WTC11 (cell line): Measurements from ENCODE around the gene AIFM2. TPM values are rescaled to one million over a fixed set of nuclear protein-coding genes. Genes with fewer than 3 reads are reported as not detected.

Experiments
- ATAC-seq: fragments of 200-7000 bp; cut with Tn5 transposase; 2 replicates; pipeline ENCODE4 v1.10.0; 2021; ENCODE audit warnings: mild to moderate bottlenecking, moderate library complexity
- CTCF ChIA-PET: fragments of 300-600 bp; sonication (Branson Sonifier 250); formaldehyde crosslinking; loops from one replicate; lab custom pipeline; 2021; ENCODE audit warnings: antibody characterized with exemption; lab: Charles Lee
- POLR2A ChIA-PET: fragments of 350-600 bp; sonication (Branson Sonifier 250); formaldehyde crosslinking; loops from one replicate; lab custom pipeline; 2021; ENCODE audit warnings: antibody characterized with exemption; lab: Charles Lee
- DNase-seq: peaks from one replicate; pipeline ENCODE4 v3.0.0; 2021; ENCODE audit warnings: low spot score
- H3K27ac Mint-ChIP-seq: 2 replicates; pipeline ENCODE4 v1.8.0; 2021; ENCODE audit warnings: mixed read lengths
- H3K27me3 Mint-ChIP-seq: 2 replicates; pipeline ENCODE4 v1.8.0; 2021; ENCODE audit warnings: low read depth, mild to moderate bottlenecking, moderate library complexity, mixed read lengths
- H3K36me3 Mint-ChIP-seq: 2 replicates; pipeline ENCODE4 v1.8.0; 2021; ENCODE audit warnings: mixed read lengths
- H3K4me1 Mint-ChIP-seq: 2 replicates; pipeline ENCODE4 v1.8.0; 2022; ENCODE audit warnings: mixed read lengths
- H3K4me3 Mint-ChIP-seq: 2 replicates; pipeline ENCODE4 v1.8.0; 2021; ENCODE audit warnings: mild to moderate bottlenecking, moderate library complexity, mixed read lengths
- H3K9me3 Mint-ChIP-seq: 2 replicates; pipeline ENCODE4 v1.8.0; 2021; ENCODE audit warnings: mixed read lengths
- EMX1 ChIP-seq: fragments of 250-450 bp; sonication (Bioruptor Pico); IDR thresholded peaks from 2 replicates; pipeline ENCODE4 v1.8.0; 2021; ENCODE audit warnings: mild to moderate bottlenecking
- FOXJ3 ChIP-seq: sonication (generic); formaldehyde crosslinking; IDR thresholded peaks from 2 replicates; pipeline ENCODE4 v1.9.0; 2021; ENCODE audit warnings: missing genetic modification reagents, mild to moderate bottlenecking, borderline replicate concordance
- GABPB1 ChIP-seq: sonication (generic); formaldehyde crosslinking; IDR thresholded peaks from 2 replicates; pipeline ENCODE4 v1.8.1; 2023; ENCODE audit warnings: mild to moderate bottlenecking, missing genetic modification reagents
- JUN ChIP-seq: sonication (generic); formaldehyde crosslinking; IDR thresholded peaks from 2 replicates; pipeline ENCODE4 v1.8.0; 2023; ENCODE audit warnings: mild to moderate bottlenecking, missing genetic modification reagents
- MXD4 ChIP-seq: fragments of 250-450 bp; sonication (Bioruptor Pico); IDR thresholded peaks from 2 replicates; pipeline ENCODE4 v1.8.0; 2021; ENCODE audit warnings: mild to moderate bottlenecking, moderate library complexity, borderline replicate concordance
- NFE2L1 ChIP-seq: sonication (generic); formaldehyde crosslinking; IDR thresholded peaks from 2 replicates; pipeline ENCODE4 v1.8.1; 2023; ENCODE audit warnings: missing genetic modification reagents
- NFYB ChIP-seq: sonication (generic); formaldehyde crosslinking; conservative IDR thresholded peaks from 2 replicates; pipeline ENCODE4 v1.8.0; 2022; ENCODE audit warnings: low read depth, missing genetic modification reagents
- SOX15 ChIP-seq: fragments of 250-450 bp; sonication (Bioruptor Pico); IDR thresholded peaks from 2 replicates; pipeline ENCODE4 v1.9.0; 2021; ENCODE audit warnings: mild to moderate bottlenecking
- SP1 ChIP-seq: sonication (generic); formaldehyde crosslinking; conservative IDR thresholded peaks from 2 replicates; pipeline ENCODE4 v1.8.1; 2022; ENCODE audit warnings: missing genetic modification reagents
- ZNF121 ChIP-seq: sonication (generic); formaldehyde crosslinking; IDR thresholded peaks from 2 replicates; pipeline ENCODE4 v1.8.0; 2023; ENCODE audit warnings: missing genetic modification reagents
- ZNF396 ChIP-seq: fragments of 250-450 bp; sonication (Bioruptor Pico); IDR thresholded peaks from 2 replicates; pipeline ENCODE4 v1.8.0; 2021; ENCODE audit warnings: mild to moderate bottlenecking, moderate library complexity, borderline replicate concordance
- ZNF416 ChIP-seq: fragments of 250-450 bp; sonication (Bioruptor Pico); IDR thresholded peaks from 2 replicates; pipeline ENCODE4 v1.9.0; 2021; ENCODE audit warnings: mild to moderate bottlenecking, inconsistent platforms
- total RNA-seq: library from RNA; stranded (reverse); gene quantifications from 3 replicates; pipeline ENCODE4 v1.2.3, GENCODE V29; 2021
- TF ChIP-seq, protein P1 (sequence below): sonication (generic); formaldehyde crosslinking; IDR thresholded peaks from 2 replicates; pipeline ENCODE4 v1.8.1; 2022; ENCODE audit warnings: mild to moderate bottlenecking, moderate library complexity, missing genetic modification reagents
- TF ChIP-seq, protein P2 (sequence below): sonication (generic); formaldehyde crosslinking; conservative IDR thresholded peaks from 2 replicates; pipeline ENCODE4 v1.8.1; 2023; ENCODE audit warnings: mild to moderate bottlenecking, low read depth, missing genetic modification reagents, moderate library complexity
- TF ChIP-seq, protein P3 (sequence below): sonication (generic); formaldehyde crosslinking; IDR thresholded peaks from 2 replicates; pipeline ENCODE4 v1.8.0; 2023; ENCODE audit warnings: mild to moderate bottlenecking, missing genetic modification reagents
- TF ChIP-seq, protein P4 (sequence below): fragments of 250-450 bp; sonication (Bioruptor Pico); IDR thresholded peaks from 2 replicates; pipeline ENCODE4 v1.8.0; 2021; ENCODE audit warnings: mild to moderate bottlenecking
- TF ChIP-seq, protein P5 (sequence below): sonication (generic); formaldehyde crosslinking; IDR thresholded peaks from 2 replicates; pipeline ENCODE4 v1.8.1; 2023; ENCODE audit warnings: mild to moderate bottlenecking, missing genetic modification reagents

AIFM2 gene
- total RNA-seq, 1 experiment from 2014 or later: 4.4 TPM

DNA sequence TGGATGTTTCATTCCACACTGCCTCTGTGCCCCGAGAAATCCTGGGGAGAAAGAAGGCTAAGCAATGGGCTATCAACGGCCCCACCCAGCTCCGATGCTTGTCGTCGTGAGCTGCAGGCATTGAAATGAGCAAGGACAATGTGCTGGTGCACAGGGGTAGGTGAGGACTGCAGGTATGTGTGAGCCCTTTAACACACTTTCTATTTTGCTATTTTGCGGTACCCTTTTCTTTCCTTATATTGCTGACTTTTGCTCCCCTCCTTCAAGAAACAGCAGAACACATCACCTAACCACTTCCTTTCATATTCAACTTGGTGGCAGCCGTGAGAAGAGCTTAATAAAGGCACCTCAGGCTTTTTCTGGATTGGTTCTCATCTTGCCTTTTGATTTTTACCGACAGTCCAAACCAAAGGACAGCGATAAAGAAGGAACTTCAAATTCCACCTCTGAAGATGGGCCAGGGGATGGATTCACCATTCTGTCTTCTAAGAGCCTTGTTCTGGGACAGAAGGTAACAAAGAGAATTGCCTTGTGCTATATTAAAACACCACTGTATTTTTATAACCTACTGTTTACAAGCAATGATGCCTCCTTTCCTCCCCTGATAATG lies 39.2 kb downstream of the AIFM2 start:
- ChIA-PET POLR2A (no interaction called here), CTCF (interaction anchor here (0.6 to 1.8 kb wide), 4 partner anchors 14 to 1605 kb away, joined by 3 to 12 read pairs (median 4); no protein-coding TSS in a partner anchor)
- no peaks in the 10 kb centered on the region for H3K9me3 Mint-ChIP-seq
- H3K4me3 Mint-ChIP-seq: no peak overlapping the region
- no peaks in the 10 kb centered on the region for H3K4me1 Mint-ChIP-seq
- ATAC-seq (no peak), DNase-seq (no peak)
- H3K27me3 Mint-ChIP-seq: no peaks in the 10 kb centered on the region
- peaks cover 26% of the 10 kb centered on the region for H3K36me3 Mint-ChIP-seq
- no peak overlapping the region for H3K27ac Mint-ChIP-seq
- TF ChIP-seq, protein P1, sequence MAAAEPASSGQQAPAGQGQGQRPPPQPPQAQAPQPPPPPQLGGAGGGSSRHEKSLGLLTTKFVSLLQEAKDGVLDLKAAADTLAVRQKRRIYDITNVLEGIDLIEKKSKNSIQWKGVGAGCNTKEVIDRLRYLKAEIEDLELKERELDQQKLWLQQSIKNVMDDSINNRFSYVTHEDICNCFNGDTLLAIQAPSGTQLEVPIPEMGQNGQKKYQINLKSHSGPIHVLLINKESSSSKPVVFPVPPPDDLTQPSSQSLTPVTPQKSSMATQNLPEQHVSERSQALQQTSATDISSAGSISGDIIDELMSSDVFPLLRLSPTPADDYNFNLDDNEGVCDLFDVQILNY (CRISPR knock-in tag): no peak
- TF ChIP-seq SP1: no peak
- TF ChIP-seq MXD4 (CRISPR knock-in tag): no peak
- TF ChIP-seq, protein P2, sequence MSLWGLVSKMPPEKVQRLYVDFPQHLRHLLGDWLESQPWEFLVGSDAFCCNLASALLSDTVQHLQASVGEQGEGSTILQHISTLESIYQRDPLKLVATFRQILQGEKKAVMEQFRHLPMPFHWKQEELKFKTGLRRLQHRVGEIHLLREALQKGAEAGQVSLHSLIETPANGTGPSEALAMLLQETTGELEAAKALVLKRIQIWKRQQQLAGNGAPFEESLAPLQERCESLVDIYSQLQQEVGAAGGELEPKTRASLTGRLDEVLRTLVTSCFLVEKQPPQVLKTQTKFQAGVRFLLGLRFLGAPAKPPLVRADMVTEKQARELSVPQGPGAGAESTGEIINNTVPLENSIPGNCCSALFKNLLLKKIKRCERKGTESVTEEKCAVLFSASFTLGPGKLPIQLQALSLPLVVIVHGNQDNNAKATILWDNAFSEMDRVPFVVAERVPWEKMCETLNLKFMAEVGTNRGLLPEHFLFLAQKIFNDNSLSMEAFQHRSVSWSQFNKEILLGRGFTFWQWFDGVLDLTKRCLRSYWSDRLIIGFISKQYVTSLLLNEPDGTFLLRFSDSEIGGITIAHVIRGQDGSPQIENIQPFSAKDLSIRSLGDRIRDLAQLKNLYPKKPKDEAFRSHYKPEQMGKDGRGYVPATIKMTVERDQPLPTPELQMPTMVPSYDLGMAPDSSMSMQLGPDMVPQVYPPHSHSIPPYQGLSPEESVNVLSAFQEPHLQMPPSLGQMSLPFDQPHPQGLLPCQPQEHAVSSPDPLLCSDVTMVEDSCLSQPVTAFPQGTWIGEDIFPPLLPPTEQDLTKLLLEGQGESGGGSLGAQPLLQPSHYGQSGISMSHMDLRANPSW: no peak
- no peak for TF ChIP-seq FOXJ3 (CRISPR knock-in tag)
- no peak for TF ChIP-seq EMX1 (CRISPR knock-in tag)

DNA sequence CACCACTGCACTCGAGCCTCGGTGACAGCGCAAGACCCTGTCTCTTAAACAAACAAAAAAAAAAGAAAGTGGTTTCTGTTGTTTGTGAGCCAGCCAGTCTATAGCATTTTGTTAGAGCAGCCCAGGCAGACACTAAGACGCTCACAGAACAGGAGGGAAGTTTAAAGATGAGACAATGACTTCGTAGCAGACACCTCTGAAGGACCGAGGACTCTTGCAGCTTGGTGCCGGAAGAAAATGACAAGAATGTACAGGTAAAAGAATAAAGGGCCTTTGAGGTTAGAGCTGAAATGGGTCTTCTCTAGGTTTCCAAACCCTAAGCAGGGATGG lies 40.3 kb downstream of the AIFM2 start:
- no peaks in the 10 kb centered on the region for H3K27me3 Mint-ChIP-seq
- no peak overlapping the region for H3K4me3 Mint-ChIP-seq
- POLR2A ChIA-PET: no interaction called here
- no peak overlapping the region for H3K27ac Mint-ChIP-seq
- TF ChIP-seq SOX15 (CRISPR knock-in tag) (no peak), ZNF396 (CRISPR knock-in tag) (no peak), ZNF121 (no peak)
- TF ChIP-seq, protein P3, sequence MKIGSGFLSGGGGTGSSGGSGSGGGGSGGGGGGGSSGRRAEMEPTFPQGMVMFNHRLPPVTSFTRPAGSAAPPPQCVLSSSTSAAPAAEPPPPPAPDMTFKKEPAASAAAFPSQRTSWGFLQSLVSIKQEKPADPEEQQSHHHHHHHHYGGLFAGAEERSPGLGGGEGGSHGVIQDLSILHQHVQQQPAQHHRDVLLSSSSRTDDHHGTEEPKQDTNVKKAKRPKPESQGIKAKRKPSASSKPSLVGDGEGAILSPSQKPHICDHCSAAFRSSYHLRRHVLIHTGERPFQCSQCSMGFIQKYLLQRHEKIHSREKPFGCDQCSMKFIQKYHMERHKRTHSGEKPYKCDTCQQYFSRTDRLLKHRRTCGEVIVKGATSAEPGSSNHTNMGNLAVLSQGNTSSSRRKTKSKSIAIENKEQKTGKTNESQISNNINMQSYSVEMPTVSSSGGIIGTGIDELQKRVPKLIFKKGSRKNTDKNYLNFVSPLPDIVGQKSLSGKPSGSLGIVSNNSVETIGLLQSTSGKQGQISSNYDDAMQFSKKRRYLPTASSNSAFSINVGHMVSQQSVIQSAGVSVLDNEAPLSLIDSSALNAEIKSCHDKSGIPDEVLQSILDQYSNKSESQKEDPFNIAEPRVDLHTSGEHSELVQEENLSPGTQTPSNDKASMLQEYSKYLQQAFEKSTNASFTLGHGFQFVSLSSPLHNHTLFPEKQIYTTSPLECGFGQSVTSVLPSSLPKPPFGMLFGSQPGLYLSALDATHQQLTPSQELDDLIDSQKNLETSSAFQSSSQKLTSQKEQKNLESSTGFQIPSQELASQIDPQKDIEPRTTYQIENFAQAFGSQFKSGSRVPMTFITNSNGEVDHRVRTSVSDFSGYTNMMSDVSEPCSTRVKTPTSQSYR: no peak
- TF ChIP-seq, all 79 proteins: peak for 0
- CTCF ChIA-PET: interaction anchor here (0.7 kb wide), 1 partner anchor 357 kb away, joined by 3 read pairs; no protein-coding TSS in a partner anchor
- peaks cover 26% of the 10 kb centered on the region for H3K36me3 Mint-ChIP-seq
- no peak for ATAC-seq
- DNase-seq: no peak
- H3K4me1 Mint-ChIP-seq: no peaks in the 10 kb centered on the region
- no peaks in the 10 kb centered on the region for H3K9me3 Mint-ChIP-seq

DNA sequence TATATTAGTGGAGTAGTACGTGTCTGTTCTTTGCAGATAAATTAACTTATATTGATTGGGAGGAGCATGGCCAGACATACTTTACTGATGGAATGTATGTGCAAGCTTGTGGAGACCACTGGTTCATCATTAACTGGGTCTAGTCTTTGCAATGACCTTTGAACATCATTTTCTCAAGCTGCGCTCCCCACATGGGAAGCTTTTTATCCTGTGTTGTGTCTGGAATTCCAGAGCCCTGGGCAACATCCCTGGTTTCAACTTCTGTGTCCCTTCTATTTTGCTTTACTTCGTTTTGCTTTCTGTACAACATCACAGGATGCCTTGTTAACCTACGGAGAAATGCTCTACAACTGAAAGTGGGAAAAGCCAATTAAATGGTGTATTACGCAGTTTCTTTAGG lies 41.7 kb downstream of the AIFM2 start:
- Mint-ChIP-seq H3K27me3 (no peaks in the 10 kb centered on the region), H3K4me3 (no peak overlapping the region), H3K27ac (no peak overlapping the region), H3K4me1 (no peaks in the 10 kb centered on the region), H3K36me3 (peaks cover 26% of the 10 kb centered on the region), H3K9me3 (no peaks in the 10 kb centered on the region)
- TF ChIP-seq ZNF416 (CRISPR knock-in tag): no peak
- no peak for TF ChIP-seq ZNF121
- 0 out of 2 replicates have a peak, but pooled peaks have one; percentile 40 for TF ChIP-seq GABPB1 (CRISPR knock-in tag)
- no peak for DNase-seq
- ChIA-PET POLR2A (no interaction called here), CTCF (no interaction called here)
- ATAC-seq: no peak

DNA sequence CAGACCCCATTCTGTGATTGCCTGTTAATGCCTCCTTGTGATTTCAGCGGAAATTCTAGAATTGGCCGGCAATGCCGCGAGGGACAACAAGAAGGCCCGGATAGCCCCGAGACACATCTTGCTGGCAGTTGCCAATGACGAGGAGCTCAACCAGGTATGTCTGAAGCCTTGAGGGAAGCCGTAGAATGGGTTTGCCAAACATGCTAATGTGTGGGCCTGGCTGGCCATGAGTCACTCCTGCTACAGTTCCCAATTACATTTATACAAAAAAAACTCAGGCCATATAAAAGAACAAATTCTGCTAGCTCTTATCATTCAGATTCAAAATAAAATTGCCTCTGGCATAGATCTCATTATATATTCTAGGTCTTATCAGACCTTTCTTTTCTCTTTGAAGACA lies 42.6 kb downstream of the AIFM2 start:
- no peak for ATAC-seq
- Mint-ChIP-seq H3K9me3 (no peaks in the 10 kb centered on the region), H3K36me3 (peaks cover 26% of the 10 kb centered on the region), H3K27ac (no peak overlapping the region), H3K4me1 (no peaks in the 10 kb centered on the region), H3K27me3 (no peaks in the 10 kb centered on the region; the same call in 1 of the 2 replicates), H3K4me3 (no peak overlapping the region)
- POLR2A ChIA-PET: no interaction called here
- no peak for DNase-seq
- TF ChIP-seq FOXJ3 (CRISPR knock-in tag): no peak
- TF ChIP-seq ZNF396 (CRISPR knock-in tag): no peak
- no peak for TF ChIP-seq NFYB
- no peak for TF ChIP-seq JUN (CRISPR knock-in tag)
- no peak for TF ChIP-seq NFE2L1
- TF ChIP-seq, protein P4, sequence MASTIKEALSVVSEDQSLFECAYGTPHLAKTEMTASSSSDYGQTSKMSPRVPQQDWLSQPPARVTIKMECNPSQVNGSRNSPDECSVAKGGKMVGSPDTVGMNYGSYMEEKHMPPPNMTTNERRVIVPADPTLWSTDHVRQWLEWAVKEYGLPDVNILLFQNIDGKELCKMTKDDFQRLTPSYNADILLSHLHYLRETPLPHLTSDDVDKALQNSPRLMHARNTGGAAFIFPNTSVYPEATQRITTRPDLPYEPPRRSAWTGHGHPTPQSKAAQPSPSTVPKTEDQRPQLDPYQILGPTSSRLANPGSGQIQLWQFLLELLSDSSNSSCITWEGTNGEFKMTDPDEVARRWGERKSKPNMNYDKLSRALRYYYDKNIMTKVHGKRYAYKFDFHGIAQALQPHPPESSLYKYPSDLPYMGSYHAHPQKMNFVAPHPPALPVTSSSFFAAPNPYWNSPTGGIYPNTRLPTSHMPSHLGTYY: no peak
- TF ChIP-seq ZNF121: no peak
- TF ChIP-seq, protein P5, sequence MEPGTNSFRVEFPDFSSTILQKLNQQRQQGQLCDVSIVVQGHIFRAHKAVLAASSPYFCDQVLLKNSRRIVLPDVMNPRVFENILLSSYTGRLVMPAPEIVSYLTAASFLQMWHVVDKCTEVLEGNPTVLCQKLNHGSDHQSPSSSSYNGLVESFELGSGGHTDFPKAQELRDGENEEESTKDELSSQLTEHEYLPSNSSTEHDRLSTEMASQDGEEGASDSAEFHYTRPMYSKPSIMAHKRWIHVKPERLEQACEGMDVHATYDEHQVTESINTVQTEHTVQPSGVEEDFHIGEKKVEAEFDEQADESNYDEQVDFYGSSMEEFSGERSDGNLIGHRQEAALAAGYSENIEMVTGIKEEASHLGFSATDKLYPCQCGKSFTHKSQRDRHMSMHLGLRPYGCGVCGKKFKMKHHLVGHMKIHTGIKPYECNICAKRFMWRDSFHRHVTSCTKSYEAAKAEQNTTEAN (CRISPR knock-in tag): no peak
- CTCF ChIA-PET: interaction anchor here (0.8 to 1.2 kb wide), 2 partner anchors 17 to 132 kb away, joined by 3 to 6 read pairs; no protein-coding TSS in a partner anchor
